CD4-positive, alpha-beta T cell treated with Interleukin-10 for 1 hour (primary cell): Measurements from ENCODE around the gene CMSS1.
"Not testable (repeated sequence)": the region's sequence is repeated elsewhere in the genome, so short reads cannot be mapped to it uniquely, and the experiment has no call there.

Source experiments
- DNase-seq: peaks from one replicate; pipeline ENCODE4 v3.0.0-alpha.2; 2020

The CMSS1 gene

DNA sequence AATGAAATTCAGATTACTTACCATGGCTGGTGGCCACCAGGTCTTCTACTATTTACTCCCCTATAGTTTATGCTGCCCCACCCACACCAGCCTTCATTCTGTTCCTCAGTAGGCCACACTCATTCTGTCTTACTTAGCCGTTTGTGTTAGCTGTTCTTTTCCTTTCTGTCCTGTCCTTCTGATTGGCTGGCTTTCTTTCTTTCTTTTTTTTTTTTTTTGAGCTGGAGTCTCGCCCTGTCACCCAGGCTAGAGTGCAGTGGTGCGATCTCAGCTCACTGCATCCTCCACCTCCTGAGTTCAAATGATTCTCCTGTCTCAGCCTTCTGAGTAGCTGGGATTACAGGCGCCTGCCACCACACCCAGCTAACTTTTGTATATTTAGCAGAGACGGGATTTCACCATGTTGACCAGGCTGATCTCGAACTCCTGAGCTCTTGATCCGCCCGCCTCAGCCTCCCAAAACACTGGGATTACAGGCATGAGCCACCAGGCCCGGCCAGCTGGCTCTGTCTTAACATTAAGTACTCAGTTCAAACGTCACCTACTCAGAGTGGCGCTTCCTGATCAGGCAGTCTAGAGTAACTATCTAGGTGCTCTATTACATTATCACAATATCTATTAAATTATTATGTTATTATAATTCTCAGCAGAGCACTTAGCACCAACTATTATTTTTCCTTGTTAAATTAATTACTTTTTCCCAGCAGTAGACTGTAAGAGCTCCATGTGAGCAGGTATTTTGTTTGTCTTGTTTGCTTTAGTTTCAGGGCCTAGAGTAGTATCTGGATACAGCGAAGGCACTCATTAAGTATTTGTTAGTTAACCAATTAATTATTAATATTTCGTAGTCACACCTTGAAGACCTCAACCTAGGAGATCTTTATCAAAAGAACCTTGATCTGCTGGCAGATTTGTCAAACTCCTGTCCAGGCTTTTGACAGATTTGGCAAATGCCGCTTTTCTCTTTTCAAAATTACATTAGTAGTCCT is 6.4 kb downstream of the CMSS1 start:
- DNase-seq, result no peak

DNA sequence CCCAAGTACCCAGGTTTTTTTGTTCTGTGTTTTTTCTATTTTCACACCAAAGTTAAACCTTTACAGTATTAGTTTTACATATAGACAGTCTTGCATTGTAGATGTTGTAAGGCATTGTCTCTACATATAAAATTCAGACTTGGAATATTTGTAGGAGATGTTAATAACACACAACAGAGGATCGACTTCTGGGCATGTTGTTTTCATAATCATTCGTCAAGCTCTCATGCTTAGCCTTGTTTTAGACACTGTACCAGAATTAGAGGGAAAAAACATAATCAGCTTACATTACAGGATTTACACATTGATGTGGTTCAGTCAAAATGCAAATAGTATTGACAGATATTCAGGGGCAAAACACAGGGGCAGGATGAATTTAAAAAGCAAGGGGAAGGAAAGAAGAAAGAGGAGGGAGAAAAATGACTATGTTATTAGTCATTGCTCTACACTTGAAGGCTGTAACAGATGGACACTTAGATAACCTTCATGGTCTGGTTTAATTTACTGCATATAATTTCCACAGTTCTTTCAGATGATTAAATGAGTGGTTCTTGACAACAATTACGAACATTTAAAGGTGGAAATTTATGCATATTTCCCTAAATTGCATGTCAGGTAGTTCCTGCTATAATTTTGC is 7.5 kb downstream of the CMSS1 start:
- no peak for DNase-seq

DNA sequence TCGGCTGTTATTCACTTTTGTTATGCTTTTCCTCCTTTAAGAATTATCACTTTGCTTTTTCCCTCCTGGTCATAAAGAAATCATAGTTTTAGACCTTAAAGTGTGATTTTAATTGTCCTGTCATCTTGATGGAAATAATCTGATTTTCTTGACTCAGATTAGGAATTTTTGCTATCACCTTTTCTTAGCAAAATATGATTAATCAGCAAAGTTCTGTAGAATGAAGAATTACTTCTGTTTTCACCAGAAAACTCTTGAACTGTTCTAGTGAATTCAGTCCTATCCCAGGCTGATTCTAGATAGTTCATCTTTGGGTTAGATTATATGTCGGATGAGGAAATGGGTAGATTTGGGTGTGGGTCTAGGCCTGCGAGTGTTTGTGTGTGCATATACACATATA is 12.2 kb downstream of the CMSS1 start:
- DNase-seq, result no peak

DNA sequence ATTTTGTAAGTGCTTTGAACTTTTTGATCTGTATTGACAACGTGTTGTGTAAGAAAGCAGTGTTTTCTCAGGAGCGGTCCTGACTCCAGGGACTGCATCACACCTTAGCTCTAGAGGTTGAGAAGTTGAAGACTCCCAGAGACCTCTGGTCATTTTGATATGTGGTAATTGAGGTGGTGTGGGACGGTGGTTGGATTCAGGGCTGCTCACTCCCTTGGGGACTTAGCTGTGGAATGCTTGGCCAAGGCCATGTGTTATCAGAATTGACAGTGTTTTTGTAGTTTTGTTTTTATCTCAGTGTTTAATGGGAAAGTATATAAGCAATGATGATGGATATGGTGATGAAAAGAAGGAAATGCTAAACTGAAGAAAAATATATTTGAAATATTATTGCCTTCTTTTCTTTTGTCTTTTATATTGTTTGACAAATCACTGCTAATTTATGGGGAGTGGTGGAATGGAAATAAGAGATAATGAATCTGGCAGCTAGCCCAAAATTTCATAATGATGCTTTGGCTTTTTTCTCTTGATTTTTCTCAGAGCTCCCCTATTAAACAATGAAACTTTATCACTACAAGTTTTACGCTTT is 16.0 kb downstream of the CMSS1 start:
- DNase-seq, result no peak

DNA sequence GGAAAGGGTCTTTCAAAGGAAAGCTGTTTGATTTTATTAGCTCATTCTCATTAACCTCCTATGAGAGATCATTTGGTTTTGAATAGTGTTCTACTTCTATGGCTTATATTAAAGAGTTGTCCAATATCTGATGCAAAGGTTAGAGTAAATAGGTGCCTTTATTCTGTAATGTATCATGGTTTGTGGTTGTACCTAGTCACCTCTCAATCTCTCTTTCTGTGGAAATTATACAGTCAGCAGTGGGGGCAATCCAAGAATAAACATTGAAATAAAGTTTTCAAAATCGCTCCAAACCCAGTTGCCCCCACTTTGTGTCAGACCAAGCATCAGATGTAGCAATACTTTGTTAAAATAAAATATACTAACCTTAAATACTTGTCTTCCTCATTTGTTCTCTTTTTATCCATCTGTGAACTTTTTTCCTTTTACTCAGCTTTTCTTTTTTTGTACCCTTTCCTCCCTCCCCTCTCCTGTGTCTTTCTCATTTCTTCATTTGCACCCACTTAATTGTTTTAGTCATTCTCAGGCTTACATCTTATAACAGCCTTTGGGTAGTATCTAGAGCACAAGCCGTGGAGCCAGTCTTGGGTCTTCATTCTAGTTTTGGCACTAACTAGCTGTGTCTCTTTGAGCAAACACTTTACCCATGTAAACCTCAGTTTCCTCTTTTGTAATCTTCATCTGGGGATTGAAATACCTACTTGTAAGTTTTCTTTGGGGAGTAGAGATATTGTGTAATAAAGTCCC is 16.7 kb downstream of the CMSS1 start:
- no peak for DNase-seq

DNA sequence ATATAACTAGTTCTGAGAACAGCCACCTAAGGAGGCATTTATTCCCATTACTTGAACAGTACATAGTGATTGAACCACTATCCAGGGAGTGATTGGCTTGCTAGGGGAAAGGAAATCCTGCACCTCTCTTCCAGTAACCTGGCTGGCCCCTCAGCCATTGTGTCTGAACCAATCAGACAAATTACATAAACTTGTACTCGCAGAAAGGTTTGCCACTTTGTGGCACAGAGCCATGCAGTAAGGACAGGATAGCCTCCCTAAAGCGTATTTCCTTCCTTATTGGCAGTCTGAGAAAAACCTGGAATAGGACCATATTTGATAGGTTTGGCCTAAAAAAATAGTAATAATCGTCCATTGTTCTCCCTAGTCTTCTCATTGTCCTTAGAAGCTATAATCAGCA is 19.0 kb downstream of the CMSS1 start:
- DNase-seq, result no peak

DNA sequence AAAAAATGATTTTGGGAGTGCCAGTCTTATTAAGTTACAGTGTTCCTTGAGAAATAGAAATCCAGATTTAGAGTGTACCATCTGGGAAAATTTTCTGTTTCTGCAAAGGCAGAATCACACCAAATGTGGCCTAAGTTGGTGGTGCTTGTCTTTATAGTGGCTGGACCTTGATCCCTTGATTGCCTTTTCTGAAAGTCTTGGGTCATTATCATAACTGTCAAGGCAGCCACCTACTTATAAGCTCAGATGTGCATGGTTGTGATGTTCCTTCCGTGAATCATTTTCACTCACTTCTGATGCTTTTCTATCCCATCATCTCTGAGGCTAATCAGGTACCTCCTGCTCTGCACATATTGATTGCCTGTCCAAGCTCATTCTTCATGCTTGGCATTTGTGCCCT is 20.1 kb downstream of the CMSS1 start:
- no peak for DNase-seq

DNA sequence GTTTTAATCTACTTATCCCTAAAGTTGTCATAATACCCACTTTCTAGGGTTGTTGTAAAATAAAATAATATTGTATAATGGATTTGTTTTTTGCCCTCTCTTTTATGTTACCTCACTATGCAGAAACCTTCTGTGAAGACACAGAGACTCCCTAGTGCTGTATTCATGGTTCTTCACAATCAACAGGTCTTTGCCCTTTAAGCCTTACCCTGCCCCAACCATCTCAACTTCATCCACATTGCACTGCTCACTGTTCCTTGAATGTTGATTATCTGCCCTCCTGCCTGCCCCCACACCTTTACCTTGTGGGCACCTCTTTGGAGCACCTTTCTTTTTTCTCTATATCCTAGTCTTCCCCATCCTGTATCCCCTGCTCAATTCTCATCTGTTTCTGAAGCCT is 21.1 kb downstream of the CMSS1 start:
- DNase-seq, result no peak

DNA sequence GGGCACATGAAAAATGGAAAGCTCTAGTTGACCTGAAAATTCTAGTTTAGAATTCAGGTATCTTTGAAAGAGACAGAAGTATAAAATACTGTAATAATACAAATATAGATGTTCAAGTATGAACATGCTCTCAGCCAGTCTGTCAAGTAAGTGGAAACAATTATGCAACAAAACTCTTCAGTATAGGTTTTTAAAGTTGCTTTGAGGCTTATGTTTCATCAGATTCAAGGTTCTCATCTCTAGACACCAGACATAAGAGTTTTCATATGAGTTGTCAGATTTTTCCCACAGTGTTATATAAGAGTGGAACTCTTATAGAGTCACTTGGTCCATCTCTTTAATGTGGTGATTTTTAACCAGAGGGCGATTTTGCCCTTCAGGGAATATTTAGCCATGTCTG is 22.0 kb downstream of the CMSS1 start:
- DNase-seq, result no peak

DNA sequence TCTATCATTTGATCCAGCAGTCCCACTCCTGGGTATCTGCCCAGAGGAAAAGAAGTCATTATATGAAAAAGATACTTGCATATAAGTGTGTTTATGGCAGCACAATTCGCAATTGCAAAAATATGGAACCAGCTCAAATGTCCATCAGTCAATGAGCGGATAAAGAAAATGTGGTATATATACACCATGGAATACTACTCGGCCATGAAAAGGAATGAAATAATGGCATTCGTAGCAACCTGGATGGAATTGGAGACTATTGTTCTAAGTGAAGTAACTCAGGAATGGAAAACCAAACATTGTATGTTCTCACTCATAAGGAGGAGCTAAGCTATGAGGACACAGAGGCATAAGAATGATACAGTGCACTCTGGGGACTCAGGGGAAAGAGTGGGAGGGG is 24.3 kb downstream of the CMSS1 start:
- not testable (repeated sequence) for DNase-seq

DNA sequence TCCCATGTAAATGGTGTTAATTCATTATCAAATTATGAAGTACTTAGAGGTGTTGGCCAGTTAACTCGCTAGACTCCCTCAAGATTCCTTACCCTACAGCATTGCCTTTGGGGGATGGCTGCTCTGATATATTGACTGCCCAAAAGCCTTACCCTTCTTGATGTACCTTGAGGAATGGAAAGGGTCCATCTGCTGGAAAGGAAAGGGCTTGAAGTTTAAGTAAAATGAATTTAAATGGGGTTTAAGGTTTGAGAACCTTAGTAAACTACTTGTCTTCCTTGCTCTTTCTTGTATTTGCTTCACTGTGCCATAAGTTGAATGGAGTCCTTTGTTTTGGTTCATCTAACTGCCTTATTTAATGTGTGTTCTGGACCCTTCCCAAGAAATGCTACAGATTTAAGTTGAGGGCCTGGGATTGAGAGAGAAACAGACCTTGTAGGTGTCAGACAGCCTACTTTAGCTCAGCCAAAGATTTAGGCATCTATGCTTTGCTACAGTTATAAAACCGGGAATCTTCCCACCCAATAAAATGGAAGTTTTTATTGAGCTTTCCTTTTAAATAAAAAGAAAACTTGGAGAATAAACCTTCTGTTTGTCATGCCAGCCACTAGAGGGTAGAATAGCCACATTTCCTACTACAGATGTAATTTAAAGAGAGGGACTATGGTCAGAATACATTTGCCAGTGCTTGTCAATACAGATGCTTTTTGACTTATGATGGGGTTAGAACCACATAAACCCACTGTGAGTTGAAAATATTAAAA is 25.3 kb downstream of the CMSS1 start:
- DNase-seq, result peak; percentile 4

DNA sequence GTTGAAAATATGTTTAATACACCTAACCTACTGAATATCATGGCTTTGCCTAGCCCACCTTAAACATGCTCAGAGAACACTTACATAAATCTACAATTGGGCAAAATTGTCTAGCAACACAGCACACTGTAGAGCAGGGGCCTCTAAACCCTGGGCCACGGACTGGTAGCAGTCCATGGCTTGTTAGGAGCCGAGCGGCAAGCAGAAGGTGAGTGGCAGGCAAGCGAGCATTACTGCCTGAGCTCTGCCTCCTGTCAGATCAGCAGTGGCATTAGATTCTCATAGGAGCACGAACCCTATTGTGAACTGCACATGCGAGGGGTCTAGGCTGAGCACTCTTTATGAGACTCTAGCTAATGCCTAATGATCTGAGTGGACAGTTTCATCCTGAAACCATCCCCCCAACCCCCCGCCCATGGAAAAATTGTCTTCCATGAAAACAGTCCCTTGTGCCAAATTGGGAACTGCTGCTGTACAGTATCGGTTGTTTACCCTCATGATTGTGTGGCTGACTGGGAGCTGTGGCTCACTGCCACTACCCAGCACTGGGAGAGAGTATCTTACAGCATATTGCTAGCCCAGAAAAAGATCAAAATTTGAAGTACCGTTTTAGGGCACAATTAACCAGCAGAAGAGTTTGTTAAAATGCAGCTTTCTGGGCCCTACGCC is 26.1 kb downstream of the CMSS1 start:
- DNase-seq, result no peak

DNA sequence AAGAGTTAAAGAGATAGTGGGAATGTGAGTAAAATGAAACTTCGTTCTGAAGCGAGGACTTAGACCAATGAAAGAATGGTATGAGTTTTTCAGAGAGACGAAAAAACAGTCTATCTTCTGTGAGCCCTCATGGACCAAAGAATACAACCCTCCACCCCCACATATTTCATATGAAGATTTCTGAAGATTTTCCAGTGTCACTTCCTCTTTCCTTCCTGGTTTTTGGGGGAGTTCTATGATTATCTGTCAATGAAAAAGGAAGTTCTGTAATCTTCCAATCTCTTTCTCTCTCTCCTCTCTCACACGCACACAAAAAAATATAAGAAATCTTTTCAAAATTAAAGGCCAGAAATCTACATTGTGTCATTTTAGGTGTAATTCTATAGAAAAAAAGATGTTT is 27.7 kb downstream of the CMSS1 start:
- DNase-seq, result no peak

DNA sequence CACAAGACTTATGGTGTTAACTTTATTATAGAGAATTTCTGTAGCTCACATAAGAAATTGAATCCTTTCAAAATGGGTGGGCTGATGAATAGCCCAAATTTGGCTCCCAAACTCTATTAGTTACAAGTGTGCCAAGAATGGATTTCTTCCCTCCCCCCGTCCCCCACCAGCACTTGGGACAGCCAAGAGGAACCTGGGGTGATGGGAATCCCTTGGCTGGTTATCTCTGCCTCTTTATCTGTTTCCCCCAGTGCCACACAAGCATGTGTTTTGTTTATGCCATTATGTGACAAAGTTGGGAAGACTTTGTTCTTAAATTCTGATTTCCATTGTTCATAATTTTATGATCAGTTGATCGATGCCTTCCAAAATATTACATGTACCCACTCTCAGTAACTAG is 28.3 kb downstream of the CMSS1 start:
- DNase-seq, result no peak

DNA sequence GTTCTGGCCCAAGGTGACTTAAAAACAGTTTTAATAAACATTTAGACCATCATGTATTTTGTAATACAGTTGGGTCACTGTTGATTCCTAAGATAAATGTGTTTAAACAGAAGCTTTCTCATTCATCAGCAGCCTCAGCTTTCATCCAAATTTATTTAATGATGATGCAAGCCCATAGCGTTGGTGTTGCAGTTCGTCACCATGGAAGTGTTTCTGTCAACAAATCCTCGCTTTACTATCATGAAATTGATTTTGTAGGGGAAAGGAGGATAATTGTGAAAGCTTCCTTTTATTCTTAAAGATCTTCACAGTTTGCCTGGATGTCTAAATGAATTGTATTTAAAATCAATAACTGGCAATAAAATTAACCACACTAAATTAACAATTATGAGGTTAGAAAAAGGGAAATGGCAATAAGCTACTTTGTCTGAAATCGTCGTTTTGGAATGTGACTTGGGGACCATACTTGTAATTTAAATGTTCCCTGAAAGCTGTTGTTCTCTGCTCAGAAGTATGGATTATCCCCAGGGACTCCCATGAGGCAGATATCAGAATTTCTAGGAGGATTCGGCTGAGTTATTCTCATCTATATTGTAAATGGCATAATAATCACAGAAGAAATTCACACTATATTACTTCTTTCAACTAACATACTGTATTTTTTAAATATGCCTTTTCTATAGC is 29.0 kb downstream of the CMSS1 start:
- DNase-seq, result no peak

DNA sequence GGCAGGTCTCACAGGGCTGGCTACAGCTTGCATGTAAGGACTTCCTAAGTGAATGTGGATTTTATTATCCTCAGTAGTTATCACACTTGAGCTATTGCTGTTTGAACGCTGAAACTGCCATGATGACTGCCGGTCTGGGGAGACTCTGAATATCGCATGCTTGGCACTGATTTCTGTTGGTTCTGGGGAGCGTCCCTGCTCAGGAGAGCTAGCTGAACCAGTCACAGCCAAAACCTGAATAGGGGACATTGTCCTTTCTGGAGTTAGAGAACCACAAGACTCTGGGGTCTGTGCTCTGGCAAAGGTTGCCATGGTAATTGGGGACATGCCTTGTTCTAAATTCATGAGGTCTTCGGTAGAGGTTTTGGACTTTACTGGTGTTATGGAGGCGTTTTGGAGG is 30.8 kb downstream of the CMSS1 start:
- no peak for DNase-seq

DNA sequence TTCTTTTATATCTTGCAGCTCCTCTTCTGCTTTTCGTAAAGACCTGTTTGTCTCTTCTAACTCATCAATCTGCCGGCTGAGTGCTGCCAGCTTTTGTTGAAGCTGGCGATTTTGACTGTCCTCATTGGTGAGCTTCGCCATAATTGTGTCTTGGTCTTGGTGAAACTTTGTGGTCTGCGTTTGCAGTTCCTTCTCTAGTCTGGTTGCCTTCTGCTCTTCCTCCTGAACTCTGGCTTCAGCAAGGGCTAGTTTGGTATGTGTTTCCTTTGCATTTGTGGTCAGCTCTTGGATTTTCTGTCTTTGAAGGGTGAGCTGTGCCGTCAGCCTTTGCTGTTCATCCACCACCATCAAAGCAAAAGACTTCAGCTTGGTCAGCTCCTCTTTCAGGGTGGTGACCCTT is 32.9 kb downstream of the CMSS1 start:
- DNase-seq, result no peak

DNA sequence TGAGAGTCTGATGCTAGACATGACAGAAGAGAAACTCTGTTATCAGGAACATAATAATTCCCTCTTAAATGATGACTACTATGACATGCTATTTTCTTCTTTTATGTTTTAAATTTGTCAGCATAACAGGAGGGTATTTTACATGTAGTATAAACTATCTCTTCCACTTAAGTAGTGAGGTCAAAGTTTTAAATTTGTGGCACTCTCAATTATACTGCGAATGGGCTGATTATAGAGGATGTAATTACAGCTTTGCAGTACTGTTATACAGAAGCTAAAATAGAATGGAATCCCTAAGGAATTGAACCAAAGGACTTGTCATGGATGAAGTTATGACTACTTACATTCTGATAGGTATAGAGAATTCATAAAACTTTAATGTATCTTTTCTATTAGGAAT is 34.3 kb downstream of the CMSS1 start:
- no peak for DNase-seq

DNA sequence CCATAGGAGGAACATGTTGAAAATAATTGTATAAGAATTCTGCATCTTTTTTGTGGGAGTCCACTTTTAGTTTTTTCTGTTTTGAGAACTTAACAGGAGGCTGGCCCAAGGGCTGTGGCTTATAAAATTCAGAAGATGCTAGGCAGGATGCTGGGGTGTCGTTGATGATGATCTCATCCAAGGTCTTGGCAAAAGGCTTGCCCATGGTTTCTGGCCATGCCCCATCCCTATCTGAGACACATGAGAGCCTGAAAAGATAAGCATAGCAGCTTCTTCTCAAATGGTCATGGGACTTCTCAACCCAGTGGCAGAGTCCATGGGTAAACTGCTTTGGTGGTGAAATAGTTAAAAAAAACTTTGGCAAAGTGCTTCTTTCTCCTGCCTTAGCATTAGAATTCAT is 35.2 kb downstream of the CMSS1 start:
- no peak for DNase-seq

DNA sequence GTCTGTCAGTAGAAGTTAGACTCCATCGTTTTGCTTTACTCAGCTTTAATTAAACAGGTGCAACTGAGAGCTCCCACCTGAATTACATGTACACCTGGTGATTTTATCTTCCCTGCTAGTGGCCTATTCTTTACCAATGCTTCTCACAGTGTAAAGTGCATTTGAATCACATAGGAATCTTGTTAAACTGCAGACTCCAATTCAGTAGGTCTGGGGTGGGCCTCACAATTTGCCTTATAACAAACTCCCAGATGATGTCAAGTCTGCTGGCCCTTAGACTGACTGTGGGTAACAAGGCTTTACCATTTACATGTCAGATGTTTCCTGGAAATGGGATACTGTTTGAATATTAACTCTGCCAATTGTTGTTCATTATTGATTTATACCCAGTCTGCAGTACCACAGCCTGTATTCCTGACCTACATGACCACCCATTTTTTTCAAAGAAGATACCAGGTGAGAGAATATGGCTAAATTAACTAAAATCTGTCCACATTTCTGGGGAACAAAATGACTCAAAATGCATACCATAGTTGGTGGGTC is 37.2 kb downstream of the CMSS1 start:
- DNase-seq, result no peak

DNA sequence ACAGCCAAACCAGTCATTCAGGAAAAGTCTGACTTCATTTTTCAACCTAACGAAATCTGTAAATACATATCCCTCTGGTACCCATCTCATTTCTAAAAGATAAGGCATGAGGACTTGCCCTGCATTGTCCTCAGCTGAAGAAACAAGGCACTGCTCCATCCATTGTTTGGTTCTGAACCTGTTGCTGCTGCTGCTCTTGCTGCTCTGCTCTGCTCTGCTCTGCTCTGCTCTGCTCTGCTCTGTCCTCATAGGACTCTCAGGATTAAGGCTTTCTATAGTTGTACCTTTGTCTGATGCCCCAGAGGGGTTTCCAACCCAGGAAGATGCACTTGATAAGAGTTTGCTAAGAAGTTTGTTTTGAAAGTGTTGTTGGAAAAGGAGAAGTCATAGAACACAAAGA is 38.2 kb downstream of the CMSS1 start:
- DNase-seq, result no peak
